ENCODE data around the gene EPN3. TPM values are rescaled to one million over a fixed set of nuclear protein-coding genes. Genes with fewer than 3 reads are reported as not detected.

The EPN3 gene
- total and polyA plus RNA-seq, 4 donors, result 1.3 to 2.6 (median 2.5) TPM

DNA sequence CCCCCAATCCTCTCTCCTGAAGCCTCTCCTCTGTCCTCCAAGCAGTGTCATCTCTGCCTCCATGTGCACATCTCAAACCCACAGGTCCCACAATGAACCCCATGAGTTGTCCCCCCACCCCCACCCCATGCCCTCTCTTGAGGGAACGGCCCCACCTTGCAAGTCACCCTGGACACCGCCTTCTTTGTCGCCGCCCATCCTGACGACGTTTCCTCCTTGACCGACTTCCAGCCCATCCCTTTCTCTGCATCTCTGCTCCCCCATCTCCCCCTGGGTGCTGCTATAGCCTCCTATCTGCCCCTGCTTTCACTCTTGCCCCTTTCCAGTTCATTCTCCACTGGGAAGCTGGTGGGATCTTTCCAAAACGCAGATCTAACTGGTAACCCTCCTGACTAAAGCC, 12.8 kb downstream of the EPN3 start:
- TF ChIP-seq, protein P1, sequence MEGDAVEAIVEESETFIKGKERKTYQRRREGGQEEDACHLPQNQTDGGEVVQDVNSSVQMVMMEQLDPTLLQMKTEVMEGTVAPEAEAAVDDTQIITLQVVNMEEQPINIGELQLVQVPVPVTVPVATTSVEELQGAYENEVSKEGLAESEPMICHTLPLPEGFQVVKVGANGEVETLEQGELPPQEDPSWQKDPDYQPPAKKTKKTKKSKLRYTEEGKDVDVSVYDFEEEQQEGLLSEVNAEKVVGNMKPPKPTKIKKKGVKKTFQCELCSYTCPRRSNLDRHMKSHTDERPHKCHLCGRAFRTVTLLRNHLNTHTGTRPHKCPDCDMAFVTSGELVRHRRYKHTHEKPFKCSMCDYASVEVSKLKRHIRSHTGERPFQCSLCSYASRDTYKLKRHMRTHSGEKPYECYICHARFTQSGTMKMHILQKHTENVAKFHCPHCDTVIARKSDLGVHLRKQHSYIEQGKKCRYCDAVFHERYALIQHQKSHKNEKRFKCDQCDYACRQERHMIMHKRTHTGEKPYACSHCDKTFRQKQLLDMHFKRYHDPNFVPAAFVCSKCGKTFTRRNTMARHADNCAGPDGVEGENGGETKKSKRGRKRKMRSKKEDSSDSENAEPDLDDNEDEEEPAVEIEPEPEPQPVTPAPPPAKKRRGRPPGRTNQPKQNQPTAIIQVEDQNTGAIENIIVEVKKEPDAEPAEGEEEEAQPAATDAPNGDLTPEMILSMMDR (IDR thresholded peaks at IDR 0.05; ENCODE audit: control extremely low read depth, extremely low read depth), result no peak
- H3K27ac ChIP-seq (ENCODE audit: low read depth in 1 of 2, low read length in 1 of 2), result no peak overlapping the region
- no peak overlapping the region for H3K4me3 ChIP-seq
- peaks cover 0 to 3% (median under 1%) of the 10 kb centered on the region in 4 donors for H3K36me3 ChIP-seq (ENCODE audit: control insufficient read depth in 4 of 4, insufficient read depth in 4 of 4, low read length in 4 of 4)
- WGBS, 2 donors, result 52 to 62% methylated on average over 8 of the region's 8 CpGs
- peaks cover 0 to 35% (median 13%) of the 10 kb centered on the region in 5 donors for H3K4me1 ChIP-seq (ENCODE audit: control insufficient read depth in 5 of 5, insufficient read depth in 5 of 5, low read length in 5 of 5)
- no peaks in the 10 kb centered on the region for H3K9me3 ChIP-seq (ENCODE audit: control insufficient read depth in 4 of 4, insufficient read depth in 3 of 4, low read length in 3 of 4)
- ATAC-seq (ENCODE audit: insufficient read depth, low FRiP score) (no peak), DNase-seq (no peak)
- H3K9ac ChIP-seq (ENCODE audit: insufficient read depth in 1 of 2, low read length in 2 of 2), result no peak overlapping the region
- H3K27me3 ChIP-seq (ENCODE audit: control insufficient read depth in 3 of 3, insufficient read depth in 3 of 3, low read length in 2 of 3), result no peaks in the 10 kb centered on the region

DNA sequence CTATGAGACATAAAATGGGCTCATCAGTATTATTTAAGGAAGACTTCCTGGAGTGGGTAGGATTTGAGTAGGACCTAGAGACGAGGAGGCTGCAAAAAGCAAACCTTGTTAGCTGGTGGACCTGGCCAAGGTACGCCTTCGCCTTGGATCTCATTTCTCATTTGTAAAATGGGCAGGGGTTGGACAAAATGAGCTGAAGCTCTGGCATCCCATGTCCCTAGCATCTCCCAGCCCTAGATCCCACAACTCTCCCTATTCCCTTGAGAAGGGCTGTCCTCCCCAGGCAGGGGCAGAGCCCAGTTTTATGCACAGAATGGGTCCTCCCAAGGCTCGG, 14.1 kb downstream of the EPN3 start:
- H3K27ac ChIP-seq (ENCODE audit: low read depth in 1 of 2, low read length in 1 of 2), result no peak overlapping the region
- TF ChIP-seq, protein P1 (IDR thresholded peaks at IDR 0.05; ENCODE audit: control extremely low read depth, extremely low read depth), result no peak
- no peak overlapping the region for H3K4me3 ChIP-seq
- H3K9ac ChIP-seq (ENCODE audit: insufficient read depth in 1 of 2, low read length in 2 of 2), result no peak overlapping the region
- H3K9me3 ChIP-seq (ENCODE audit: control insufficient read depth in 4 of 4, insufficient read depth in 3 of 4, low read length in 3 of 4), result no peaks in the 10 kb centered on the region
- peaks cover 0 to 28% (median 8%) of the 10 kb centered on the region in 5 donors for H3K4me1 ChIP-seq (ENCODE audit: control insufficient read depth in 5 of 5, insufficient read depth in 5 of 5, low read length in 5 of 5)
- ATAC-seq (ENCODE audit: insufficient read depth, low FRiP score), result no peak
- no peak for DNase-seq
- peaks cover 0 to 9% (median under 1%) of the 10 kb centered on the region in 4 donors for H3K36me3 ChIP-seq (ENCODE audit: control insufficient read depth in 4 of 4, insufficient read depth in 4 of 4, low read length in 4 of 4)
- WGBS, 2 donors, result 48 to 52% methylated on average over 4 of the region's 4 CpGs
- no peaks in the 10 kb centered on the region for H3K27me3 ChIP-seq (ENCODE audit: control insufficient read depth in 3 of 3, insufficient read depth in 3 of 3, low read length in 2 of 3)

DNA sequence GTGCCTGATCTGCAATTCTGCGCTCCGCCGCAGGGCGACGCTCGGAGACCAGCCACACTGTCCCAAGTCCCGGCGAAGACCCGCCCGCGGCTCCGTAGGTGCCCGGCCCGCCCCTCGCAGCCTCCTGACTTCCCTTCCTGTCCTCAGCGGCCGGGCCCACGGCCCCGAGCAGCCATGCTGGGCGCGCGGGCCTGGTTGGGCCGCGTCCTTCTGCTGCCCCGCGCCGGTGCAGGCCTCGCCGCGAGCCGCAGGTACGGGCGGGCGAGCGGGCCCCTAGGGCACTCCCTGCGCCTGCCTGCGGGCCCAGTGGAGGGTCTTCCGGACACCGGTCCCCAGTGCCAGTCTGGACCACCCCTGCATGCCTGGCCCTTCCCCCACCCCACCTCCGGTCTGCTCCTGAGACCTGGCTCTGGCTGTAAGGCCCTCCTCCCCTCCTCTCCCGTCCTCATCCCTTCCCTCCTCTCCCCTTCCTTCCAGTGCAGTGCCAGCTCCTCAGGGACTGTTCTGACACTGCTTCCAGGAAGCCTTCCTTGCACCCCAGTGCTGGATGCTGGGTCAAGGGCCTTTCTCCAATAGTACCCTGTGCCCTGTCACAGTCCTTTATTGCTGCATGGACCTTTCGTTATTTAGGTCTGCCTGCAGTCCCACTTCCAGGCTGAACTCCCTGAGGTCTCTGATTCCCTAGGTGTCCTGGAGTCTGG, 14.7 kb downstream of the EPN3 start, which contains the start of gene SPATA20:
SPATA20 (plus strand) TSS at position 140 of the 701 bp plus-strand sequence; CDS start at position 175, 35 bp downstream.
- ATAC-seq (ENCODE audit: insufficient read depth, low FRiP score), result peak; percentile 87
- H3K4me1 ChIP-seq (ENCODE audit: control insufficient read depth in 5 of 5, insufficient read depth in 5 of 5, low read length in 5 of 5), result peaks cover 0 to 26% (median 8%) of the 10 kb centered on the region in 5 donors
- peak; percentile 92 to 95 (median 93) for DNase-seq
- peak within 1 kb of the TSS; percentile 48 for H3K4me3 ChIP-seq
- TF ChIP-seq, protein P1 (IDR thresholded peaks at IDR 0.05; ENCODE audit: control extremely low read depth, extremely low read depth), result peak; percentile 96
- peak within 1 kb of the TSS; percentile 37 to 66 for H3K9ac ChIP-seq (ENCODE audit: insufficient read depth in 1 of 2, low read length in 2 of 2)
- peaks cover 0 to 9% (median under 1%) of the 10 kb centered on the region in 4 donors for H3K36me3 ChIP-seq (ENCODE audit: control insufficient read depth in 4 of 4, insufficient read depth in 4 of 4, low read length in 4 of 4)
- H3K9me3 ChIP-seq (ENCODE audit: control insufficient read depth in 4 of 4, insufficient read depth in 3 of 4, low read length in 3 of 4), result no peaks in the 10 kb centered on the region
- H3K27me3 ChIP-seq (ENCODE audit: control insufficient read depth in 3 of 3, insufficient read depth in 3 of 3, low read length in 2 of 3), result no peaks in the 10 kb centered on the region
- 3 to 4% methylated on average over 25 to 42 of the region's 42 CpGs for WGBS, 2 donors
- peak within 1 kb of the TSS; percentile 66 to 75 for H3K27ac ChIP-seq (ENCODE audit: low read depth in 1 of 2, low read length in 1 of 2)

Measured in lung (tissue), 12 donors.